Large intestine (tissue), 3 donors: ENCODE measurements around the gene COX10. TPM values are rescaled to one million over a fixed set of nuclear protein-coding genes. Genes with fewer than 3 reads are reported as not detected.
"Not testable (repeated sequence)": the region's sequence is repeated elsewhere in the genome, so short reads cannot be mapped to it uniquely, and the experiment has no call there.

ENCODE experiments used
- DNase-seq, 2 donors: peaks; one replicate each; pipeline versions ENCODE4 v3.0.0 to v3.0.0-alpha.2; 2013
- H3K27ac ChIP-seq: one replicate; pipeline ENCODE4 v1.5.1; 2013; ENCODE audit warnings: low read length
- H3K27me3 ChIP-seq: 2 replicates; pipeline ENCODE4 v1.6.1; 2013; ENCODE audit warnings: low read length; ENCODE audit not compliant: control insufficient read depth, insufficient read depth
- H3K36me3 ChIP-seq: 2 replicates; pipeline ENCODE4 v1.6.1; 2013; ENCODE audit warnings: low read length; ENCODE audit not compliant: control insufficient read depth, insufficient read depth
- H3K4me1 ChIP-seq: one replicate; pipeline ENCODE4 v1.6.1; 2013; ENCODE audit warnings: low read length; ENCODE audit not compliant: control insufficient read depth, insufficient read depth
- H3K4me3 ChIP-seq: one replicate; pipeline ENCODE4 v1.5.1; 2013; ENCODE audit warnings: low read length
- H3K9me3 ChIP-seq: one replicate; pipeline ENCODE4 v1.6.1; 2013; ENCODE audit warnings: mild to moderate bottlenecking, low read depth, low read length, moderate library complexity; ENCODE audit not compliant: control insufficient read depth
- WGBS: methylation state at CpG from one replicate; pipeline ENCODE4 v1.1.5; 2013; ENCODE audit warnings: low lambda C conversion rate; ENCODE audit not compliant: insufficient coverage; 5-methylcytosine and 5-hydroxymethylcytosine counted together
- polyA plus RNA-seq: library from polyadenylated mRNA; unstranded; fragments of 120-200 nt; gene quantifications from one replicate; pipeline ENCODE4 v1.2.1, GENCODE V29; 2013

The COX10 gene
- polyA plus RNA-seq, 1 donor: 15.5 TPM

GRCh38 chr17:14190774-14191173, 121.5 kb downstream of the COX10 start:
- not testable (repeated sequence) for H3K36me3 ChIP-seq

GRCh38 chr17:14191469-14191868, 122.2 kb downstream of the COX10 start:
- not testable (repeated sequence) for H3K9me3 ChIP-seq

More at GRCh38 chr17:14190774-14191173, 121.5 kb downstream of the COX10 start:
- peak in 1 of 2 donors; percentile 35 for DNase-seq
- no CpG with 5 or more reads among the region's 1 CpG for WGBS
- not testable (repeated sequence) for H3K4me1 ChIP-seq, H3K27ac ChIP-seq, H3K9me3 ChIP-seq, H3K27me3 ChIP-seq, H3K4me3 ChIP-seq

DNA sequence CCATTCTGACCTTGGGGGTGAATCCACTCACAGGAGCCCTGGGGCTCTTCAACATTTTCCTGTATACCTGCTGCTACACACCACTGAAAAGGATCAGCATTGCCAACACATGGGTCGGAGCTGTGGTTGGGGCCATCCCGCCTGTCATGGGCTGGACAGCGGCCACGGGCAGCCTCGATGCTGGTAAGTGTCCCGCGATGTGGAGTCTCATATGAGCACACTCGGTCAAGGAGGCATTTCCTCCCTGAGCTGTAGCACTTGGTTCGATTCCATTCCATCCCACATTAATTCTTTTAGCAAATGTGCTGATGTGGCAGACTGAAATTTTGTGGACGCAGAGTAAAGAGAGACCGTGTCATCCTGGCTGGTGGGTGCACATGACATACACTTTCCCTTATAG, 122.7 kb downstream of the COX10 start:
- no CpG with 5 or more reads among the region's 11 CpGs for WGBS
- not testable (repeated sequence) for H3K4me3 ChIP-seq, DNase-seq, H3K4me1 ChIP-seq, H3K36me3 ChIP-seq, H3K9me3 ChIP-seq, H3K27me3 ChIP-seq, H3K27ac ChIP-seq

More at GRCh38 chr17:14191469-14191868, 122.2 kb downstream of the COX10 start:
- H3K27me3 ChIP-seq, DNase-seq, H3K36me3 ChIP-seq, H3K4me3 ChIP-seq, H3K4me1 ChIP-seq, H3K27ac ChIP-seq: not testable (repeated sequence)

- not testable (repeated sequence) for H3K36me3 ChIP-seq, H3K27ac ChIP-seq, H3K9me3 ChIP-seq, H3K27me3 ChIP-seq, H3K4me1 ChIP-seq, DNase-seq, H3K4me3 ChIP-seq
- WGBS: no CpG with 5 or more reads among the region's 13 CpGs
Observed at GRCh38 chr17:14192636-14193344, 123.5 kb downstream of the COX10 start.

GRCh38 chr17:14196377-14196997, 127.2 kb downstream of the COX10 start:
- no peak overlapping the region for H3K27ac ChIP-seq
- no peak for DNase-seq
- H3K36me3 ChIP-seq: peaks cover 17% of the 10 kb centered on the region
- H3K9me3 ChIP-seq: no peaks in the 10 kb centered on the region
- WGBS: no CpG with 5 or more reads among the region's 4 CpGs
- no peaks in the 10 kb centered on the region for H3K27me3 ChIP-seq
- H3K4me1 ChIP-seq: peaks cover 9% of the 10 kb centered on the region
- no peak overlapping the region for H3K4me3 ChIP-seq

DNA sequence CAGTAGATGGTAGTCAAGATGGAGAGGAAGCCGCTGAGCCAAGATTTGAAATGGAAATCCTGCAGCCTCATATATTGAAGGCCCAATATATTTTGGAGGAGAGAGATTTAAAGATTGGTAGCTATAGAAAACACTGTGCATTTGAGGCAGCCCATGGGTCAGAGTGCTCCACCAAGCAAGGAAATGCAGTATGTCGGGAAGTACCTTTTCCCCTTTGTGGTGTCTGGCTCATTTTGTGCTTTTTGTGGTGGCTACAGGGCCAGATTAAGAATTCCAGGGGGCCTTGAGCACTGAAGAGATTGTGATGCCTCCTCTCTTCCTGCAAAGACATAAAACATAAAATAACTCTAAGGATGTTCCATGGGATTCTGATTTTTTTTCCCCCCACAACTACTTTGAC, 127.8 kb downstream of the COX10 start:
- H3K27me3 ChIP-seq: no peaks in the 10 kb centered on the region
- peaks cover 17% of the 10 kb centered on the region for H3K36me3 ChIP-seq
- H3K4me3 ChIP-seq: no peak overlapping the region
- peaks cover 10% of the 10 kb centered on the region for H3K4me1 ChIP-seq
- WGBS: no CpG with 5 or more reads among the region's 2 CpGs
- DNase-seq: no peak
- no peak overlapping the region for H3K27ac ChIP-seq
- H3K9me3 ChIP-seq: no peaks in the 10 kb centered on the region

- H3K27ac ChIP-seq: no peak overlapping the region
- H3K27me3 ChIP-seq: no peaks in the 10 kb centered on the region
- no peaks in the 10 kb centered on the region for H3K9me3 ChIP-seq
- peaks cover 17% of the 10 kb centered on the region for H3K36me3 ChIP-seq
- DNase-seq: no peak
- no peak overlapping the region for H3K4me3 ChIP-seq
- H3K4me1 ChIP-seq: peaks cover 10% of the 10 kb centered on the region
- WGBS: no CpG with 5 or more reads among the region's 4 CpGs
Observed at GRCh38 chr17:14197586-14197985, 128.3 kb downstream of the COX10 start.

- Histone ChIP-seq H3K27me3 (no peaks in the 10 kb centered on the region), H3K4me1 (peaks cover 10% of the 10 kb centered on the region), H3K36me3 (peaks cover 17% of the 10 kb centered on the region), H3K4me3 (no peak overlapping the region), H3K27ac (no peak overlapping the region), H3K9me3 (no peaks in the 10 kb centered on the region)
- DNase-seq: peak in 1 of 2 donors; percentile 34
- no CpG with 5 or more reads among the region's 6 CpGs for WGBS
Observed at GRCh38 chr17:14198013-14198412, 128.7 kb downstream of the COX10 start.

DNA sequence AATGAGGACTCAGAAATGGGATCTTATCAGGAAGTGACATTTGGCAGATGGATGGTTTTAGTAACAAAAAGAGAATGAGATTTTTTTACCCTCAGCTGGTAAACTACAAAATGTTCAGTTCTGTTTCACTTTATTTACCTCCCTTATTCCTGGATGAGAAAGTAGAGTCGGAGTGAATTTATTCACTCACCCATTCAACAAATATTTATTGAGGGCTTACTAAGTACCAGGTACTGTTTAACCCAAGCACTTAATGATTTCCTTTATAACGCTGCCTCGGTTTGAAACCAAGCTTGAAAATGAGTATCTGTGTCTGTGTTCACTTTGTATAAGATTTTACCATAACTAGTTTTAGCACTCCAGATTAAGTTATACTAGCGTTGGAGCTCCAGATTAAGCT, 129.3 kb downstream of the COX10 start:
- WGBS: 74% methylated on average over 3 of the region's 4 CpGs
- H3K4me3 ChIP-seq: no peak overlapping the region
- H3K27ac ChIP-seq: no peak overlapping the region
- peaks cover 17% of the 10 kb centered on the region for H3K36me3 ChIP-seq
- peaks cover 10% of the 10 kb centered on the region for H3K4me1 ChIP-seq
- no peaks in the 10 kb centered on the region for H3K27me3 ChIP-seq
- DNase-seq: no peak
- H3K9me3 ChIP-seq: no peaks in the 10 kb centered on the region

DNA sequence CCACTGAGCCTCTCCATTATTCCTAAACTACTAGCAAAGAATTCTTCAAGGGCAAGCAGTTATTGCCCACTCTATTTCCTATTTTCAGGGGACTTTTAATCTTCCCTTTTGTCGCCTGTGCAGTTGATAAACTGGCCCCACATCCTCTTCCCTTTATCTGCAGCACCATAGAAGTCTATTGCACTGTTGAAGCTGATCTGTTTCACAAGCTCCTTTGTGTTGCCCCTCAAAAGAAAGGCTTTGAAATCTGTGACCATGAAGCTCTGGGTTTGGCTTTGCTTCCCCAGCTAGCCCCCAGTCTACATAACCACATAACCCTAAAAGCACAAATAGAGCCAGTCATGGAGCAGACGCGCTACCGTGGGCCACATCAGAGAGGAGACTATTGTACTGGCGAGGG, 130.3 kb downstream of the COX10 start:
- H3K27me3 ChIP-seq: no peaks in the 10 kb centered on the region
- H3K4me3 ChIP-seq: no peak overlapping the region
- H3K9me3 ChIP-seq: no peaks in the 10 kb centered on the region
- H3K27ac ChIP-seq: no peak overlapping the region
- no peak for DNase-seq
- peaks cover 10% of the 10 kb centered on the region for H3K4me1 ChIP-seq
- 86% methylated on average over 1 of the region's 5 CpGs for WGBS
- peaks cover 17% of the 10 kb centered on the region for H3K36me3 ChIP-seq

DNA sequence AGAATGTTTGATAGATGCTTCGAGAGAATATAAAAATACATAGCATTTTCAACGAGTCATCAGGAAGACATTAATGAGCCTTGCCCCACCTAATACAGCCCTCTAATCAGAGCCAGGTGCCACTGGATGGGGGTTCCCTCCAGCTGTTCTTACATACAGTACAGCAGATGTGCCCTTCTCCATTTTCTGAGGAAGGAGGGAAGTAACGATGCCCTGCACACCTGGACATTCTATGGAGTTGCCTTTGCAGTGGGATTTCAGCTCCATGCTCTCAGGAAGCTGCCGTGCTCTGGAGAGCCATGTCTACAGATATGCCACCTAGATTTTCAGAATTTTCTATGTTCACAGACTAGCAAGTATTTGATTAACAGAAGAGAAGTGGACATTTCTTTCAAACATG, 131.1 kb downstream of the COX10 start:
- Histone ChIP-seq H3K27me3 (no peaks in the 10 kb centered on the region), H3K36me3 (peaks cover 20% of the 10 kb centered on the region), H3K4me3 (no peak overlapping the region), H3K9me3 (no peaks in the 10 kb centered on the region), H3K4me1 (peaks cover 10% of the 10 kb centered on the region), H3K27ac (no peak overlapping the region)
- WGBS: 80% methylated on average over 2 of the region's 4 CpGs
- DNase-seq: no peak
